ENCODE results near the gene DNAI4.
"Not testable (repeated sequence)": the region's sequence is repeated elsewhere in the genome, so short reads cannot be mapped to it uniquely, and the experiment has no call there.

Gene DNAI4

GRCh38 chr1:66824771-66825170, 99.9 kb downstream of the DNAI4 start:
- no peak for DNase-seq

GRCh38 chr1:66809736-66810326, 114.8 kb downstream of the DNAI4 start:
- no peak for DNase-seq

GRCh38 chr1:66809245-66809644, 115.4 kb downstream of the DNAI4 start:
- DNase-seq = no peak

DNA sequence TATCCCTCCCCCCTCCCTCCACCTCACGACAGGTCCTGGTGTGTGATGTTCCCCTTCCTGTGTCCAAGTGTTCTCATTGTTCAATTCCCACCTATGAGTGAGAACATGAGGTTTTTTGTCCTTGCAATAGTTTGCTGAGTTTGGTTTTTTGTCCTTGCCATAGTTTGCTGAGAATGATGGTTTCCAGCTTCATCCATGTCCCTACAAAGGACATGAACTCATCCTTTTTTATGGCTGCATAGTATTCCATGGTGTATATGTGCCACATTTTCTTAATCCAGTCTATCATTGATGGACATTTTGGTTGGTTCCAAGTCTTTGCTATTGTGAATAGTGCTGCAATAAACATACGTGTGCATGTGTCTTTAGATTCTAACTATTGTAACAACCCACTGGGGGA, 128.8 kb downstream of the DNAI4 start:
- DNase-seq = not testable (repeated sequence)

- no peak for DNase-seq
Measured at GRCh38 chr1:66791621-66792610, 132.7 kb downstream of the DNAI4 start.

DNA sequence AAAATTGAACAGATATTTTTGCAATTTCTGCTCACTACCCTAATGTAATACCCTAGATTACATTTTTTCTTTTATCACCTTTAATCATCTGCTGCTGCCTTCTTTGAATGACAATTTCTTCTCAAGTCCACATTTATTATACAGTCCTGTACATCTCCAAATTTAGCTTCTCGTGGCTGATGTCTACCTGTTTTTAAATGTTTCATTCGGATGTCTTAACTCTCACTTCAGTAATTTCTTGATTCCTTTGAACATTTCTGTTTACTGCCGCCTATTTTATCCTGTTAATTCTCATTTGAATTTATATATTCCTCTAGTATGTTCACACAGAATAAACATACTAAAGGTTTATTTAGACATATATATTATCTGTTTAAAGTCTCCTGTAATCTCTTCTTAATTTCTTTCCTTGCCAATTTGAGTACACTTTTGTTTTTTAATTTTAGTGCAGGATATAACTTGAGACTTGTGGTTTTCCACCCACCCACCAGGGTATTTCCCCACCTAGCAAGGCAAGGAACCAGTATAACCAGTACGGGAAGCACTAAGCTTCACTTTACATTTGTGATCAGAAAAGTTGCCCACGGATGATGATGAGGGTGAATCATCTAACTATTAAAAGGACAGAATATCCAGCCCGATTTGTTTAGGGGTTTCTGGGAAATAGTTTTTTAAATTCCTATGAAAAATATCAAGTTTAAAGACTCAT, 136.3 kb downstream of the DNAI4 start:
- DNase-seq = no peak

- no peak for DNase-seq
Measured at GRCh38 chr1:66787641-66788040, 137.0 kb downstream of the DNAI4 start.

DNA sequence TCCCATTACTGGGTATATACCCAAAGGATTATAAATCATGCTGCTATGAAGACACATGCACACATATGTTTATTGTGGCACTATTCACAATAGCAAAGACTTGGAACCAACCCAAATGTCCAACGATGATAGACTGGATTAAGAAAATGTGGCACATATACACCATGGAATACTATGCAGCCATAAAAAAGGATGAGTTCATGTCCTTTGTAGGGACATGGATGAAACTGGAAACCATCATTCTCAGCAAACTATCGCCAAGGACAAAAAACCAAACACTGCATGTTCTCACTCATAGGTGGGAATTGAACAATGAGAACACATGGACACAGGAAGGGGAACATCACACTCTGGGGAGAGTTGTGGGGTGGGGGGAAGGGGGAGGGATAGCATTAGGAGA, 138.9 kb downstream of the DNAI4 start:
- DNase-seq = not testable (repeated sequence)

GRCh38 chr1:66779475-66780078, 145.1 kb downstream of the DNAI4 start:
- no peak for DNase-seq

DNA sequence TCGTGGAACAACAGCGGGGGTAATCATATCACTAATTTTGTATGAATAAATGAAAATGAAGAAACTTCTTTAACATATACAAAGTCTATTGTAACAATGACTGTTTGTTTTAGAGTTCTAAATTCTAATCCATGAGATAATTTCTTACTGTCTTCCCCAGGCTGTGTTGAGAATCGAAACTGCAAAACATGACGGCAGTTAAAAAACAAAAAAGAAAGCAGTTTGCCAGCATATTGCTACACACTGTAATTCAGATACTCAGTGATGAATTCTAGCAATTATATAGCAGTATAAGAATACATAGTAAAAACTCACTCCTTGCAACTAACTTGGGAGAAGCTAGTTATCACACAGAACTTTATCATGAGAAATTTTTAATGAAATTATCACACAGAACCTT, 145.7 kb downstream of the DNAI4 start:
- DNase-seq = no peak

GRCh38 chr1:66778266-66778665, 146.4 kb downstream of the DNAI4 start:
- DNase-seq = peak; percentile 94

DNA sequence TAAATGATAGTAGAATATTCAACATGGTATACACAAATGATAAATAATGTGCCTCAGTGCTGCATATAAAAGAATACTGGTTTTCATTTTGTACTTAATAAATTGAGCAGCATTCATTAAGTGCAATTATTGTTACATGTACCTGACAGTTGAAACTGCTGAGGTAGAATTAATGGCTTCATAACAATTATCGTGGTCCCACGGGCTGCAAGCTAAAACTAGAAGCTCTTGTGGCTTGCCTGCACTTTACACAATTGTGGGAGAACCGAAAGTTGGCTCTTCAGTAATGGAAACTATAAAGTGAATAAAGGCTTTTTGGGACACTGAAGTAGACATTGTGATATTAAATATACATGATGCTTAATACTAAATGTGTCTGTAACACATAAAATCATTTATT, 146.8 kb downstream of the DNAI4 start:
- DNase-seq = peak; percentile 93

GRCh38 chr1:66775646-66776045, 149.0 kb downstream of the DNAI4 start:
- no peak for DNase-seq

DNA sequence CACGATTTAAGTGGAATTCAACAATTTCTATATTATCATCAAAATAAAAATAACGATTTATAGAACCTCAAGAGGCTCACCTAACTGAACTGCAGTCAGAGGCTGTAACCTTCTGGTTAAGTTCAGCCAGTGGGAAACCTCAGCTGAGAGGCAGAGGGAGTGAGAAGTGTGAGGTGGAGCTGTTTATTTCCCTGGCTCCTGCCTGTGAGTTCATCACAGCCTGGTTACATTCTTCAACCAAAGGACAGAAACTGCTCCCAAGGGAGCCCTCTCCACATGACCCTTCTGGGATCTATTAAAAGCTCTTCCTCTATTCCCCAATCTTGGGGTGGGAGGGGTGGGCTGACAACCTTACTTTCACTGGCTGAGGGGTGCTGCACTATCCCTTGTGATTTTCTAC, 150.2 kb downstream of the DNAI4 start:
- no peak for DNase-seq

- DNase-seq = no peak
Measured at GRCh38 chr1:66773227-66773626, 151.4 kb downstream of the DNAI4 start.

DNA sequence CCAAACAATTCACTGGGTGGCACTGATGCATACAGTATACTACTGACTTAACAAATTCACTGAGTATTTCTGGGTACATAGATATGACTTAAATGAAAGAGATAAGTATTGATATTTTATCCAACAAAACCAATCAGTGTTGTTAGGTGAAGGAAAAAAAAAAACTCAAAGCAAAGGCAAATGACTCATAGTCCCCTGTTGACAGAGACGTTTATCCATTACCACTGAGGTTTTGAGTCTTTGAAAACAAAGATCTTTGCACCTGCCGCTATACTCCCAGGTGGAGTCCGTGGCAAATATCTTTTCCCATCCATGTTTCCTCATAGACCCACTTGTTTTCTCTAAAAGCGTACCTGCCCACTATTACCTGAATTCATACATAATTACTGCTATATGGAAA, 154.0 kb downstream of the DNAI4 start:
- DNase-seq = no peak

GRCh38 chr1:66770240-66770639, 154.4 kb downstream of the DNAI4 start:
- no peak for DNase-seq

GRCh38 chr1:66769512-66770229, 155.0 kb downstream of the DNAI4 start:
- no peak for DNase-seq

DNA sequence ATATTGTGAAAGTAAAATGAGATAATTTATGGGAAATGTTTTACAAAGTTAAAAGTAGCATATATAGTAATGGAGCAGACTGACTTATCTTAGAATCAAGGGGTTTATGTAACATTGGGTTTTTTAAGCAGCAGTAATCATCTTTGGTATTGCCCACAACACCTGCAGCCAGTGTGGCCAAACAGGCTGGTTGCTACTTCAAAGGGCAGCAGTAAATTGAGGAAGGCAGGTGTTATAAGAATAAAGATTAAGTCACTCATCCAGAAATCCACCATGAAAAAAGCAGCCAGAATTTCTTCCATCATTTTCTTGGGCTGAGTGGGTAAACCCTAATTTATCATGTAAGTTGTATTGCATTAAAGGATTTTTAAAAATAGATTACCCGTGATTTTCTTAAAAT, 155.7 kb downstream of the DNAI4 start:
- no peak for DNase-seq

GRCh38 chr1:66767626-66768025, 157.0 kb downstream of the DNAI4 start:
- DNase-seq = no peak

DNA sequence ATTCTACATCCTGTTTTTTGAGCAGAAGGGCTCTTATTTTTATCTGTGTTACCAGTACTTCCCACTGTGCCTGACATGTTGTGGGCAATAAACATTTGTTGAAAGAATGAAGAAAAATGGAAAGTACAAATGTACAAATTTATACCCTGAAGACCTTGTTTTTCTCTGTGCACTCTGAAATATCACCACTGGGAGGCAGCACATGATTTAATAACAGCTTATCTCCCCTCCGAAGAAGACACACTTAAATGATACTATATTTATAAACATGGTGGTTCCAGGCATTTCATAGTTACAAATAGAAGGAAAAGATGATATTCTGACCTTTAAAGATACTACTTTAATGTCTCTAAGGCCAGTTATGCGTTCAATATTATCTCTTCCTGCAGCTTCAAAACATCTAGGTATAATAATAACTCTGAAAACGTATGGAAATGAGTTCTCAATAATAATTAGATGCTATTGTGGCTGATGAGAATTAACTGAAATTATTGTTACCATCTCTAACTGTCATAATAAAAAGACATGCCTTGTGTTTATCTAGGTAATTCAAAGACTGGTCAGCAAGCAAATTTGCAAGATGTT, 159.6 kb downstream of the DNAI4 start:
- peak; percentile 28 for DNase-seq

Data from DMS79 treated with DMSO at 0.1 percent for 48 hours (cell line).